Suppressor macrophage treated with lipopolysaccharide for 1 hour (primary cell): Measurements from ENCODE around the gene CIAO3.

Experiments
- DNase-seq, 3 donors: peaks; one replicate each; pipeline ENCODE4 v3.0.0-alpha.2; 2020 to 2022

CIAO3 gene

DNA sequence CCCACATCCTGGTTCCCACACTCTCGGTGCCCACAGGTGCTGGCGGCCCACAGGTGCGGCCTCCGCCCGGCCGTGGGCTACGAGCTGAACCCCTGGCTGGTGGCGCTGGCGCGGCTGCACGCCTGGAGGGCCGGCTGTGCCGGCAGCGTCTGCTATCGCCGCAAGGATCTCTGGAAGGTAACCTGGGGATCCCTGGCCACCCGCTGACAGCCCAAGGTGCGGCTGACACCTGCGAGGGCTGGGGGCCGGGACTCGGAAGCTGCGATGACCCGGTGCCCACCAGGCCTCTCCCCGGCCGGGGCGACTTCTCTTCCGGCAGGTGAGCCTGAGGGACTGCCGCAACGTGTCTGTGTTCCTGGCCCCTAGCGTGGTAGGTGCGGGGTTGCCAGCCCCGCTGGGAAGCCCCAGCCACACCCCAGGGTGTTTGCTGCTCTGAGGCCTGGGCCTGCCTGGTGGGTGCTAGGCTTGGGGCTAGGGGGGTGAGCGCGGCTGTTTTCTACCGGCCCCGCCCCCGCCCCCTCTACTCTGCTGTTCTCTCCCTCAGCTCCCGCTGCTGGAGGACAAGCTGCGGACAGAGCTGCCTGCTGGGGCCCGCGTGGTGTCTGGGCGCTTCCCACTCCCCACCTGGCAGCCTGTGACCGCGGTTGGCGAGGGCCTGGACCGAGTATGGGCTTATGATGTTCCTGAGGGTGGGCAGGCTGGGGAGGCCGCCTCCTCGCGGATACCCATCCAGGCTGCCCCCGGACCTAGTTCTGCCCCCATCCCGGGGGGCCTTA is 18.8 kb downstream of the CIAO3 start:
- no peak for DNase-seq

DNA sequence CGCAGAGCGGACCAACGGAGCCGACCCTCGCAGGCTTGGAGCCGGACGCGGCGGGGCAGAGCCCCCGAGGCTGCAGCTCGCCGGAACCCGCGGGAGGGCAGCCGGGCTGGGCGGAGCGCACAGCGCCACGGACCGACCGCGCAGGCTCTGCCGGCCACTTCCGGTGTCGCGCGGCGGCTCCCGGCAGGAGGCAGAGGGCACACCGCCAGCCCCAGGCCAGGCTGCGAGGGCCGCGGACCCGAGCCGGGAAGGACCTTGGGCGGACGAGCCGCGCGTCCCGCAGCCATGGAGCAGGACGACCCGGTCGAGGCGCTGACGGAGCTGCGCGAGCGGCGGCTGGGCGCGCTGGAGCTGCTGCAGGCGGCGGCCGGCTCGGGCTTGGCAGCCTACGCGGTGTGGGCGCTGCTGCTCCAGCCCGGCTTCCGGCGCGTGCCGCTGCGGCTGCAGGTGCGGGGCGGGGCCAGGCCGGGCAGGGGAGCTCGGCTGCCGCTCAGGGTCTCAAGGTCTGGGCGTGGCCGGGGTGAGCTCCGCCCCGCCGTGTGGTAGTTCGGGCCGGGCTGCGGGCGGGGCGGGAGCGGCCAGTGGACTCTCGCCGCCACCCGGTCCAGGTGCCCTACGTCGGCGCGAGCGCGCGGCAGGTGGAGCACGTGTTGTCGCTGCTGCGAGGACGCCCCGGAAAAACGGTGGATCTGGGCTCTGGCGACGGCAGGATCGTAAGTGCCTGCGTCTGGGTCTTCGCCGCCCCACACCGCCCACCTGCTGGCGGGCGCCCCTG is 19.6 kb downstream of the CIAO3 start, which contains the start of gene ANTKMT:
ANTKMT (plus strand) TSS at position 157 of the 775 bp plus-strand sequence; CDS start at position 286, 129 bp downstream.
- peak; percentile 75 to 90 (median 81) for DNase-seq

DNA sequence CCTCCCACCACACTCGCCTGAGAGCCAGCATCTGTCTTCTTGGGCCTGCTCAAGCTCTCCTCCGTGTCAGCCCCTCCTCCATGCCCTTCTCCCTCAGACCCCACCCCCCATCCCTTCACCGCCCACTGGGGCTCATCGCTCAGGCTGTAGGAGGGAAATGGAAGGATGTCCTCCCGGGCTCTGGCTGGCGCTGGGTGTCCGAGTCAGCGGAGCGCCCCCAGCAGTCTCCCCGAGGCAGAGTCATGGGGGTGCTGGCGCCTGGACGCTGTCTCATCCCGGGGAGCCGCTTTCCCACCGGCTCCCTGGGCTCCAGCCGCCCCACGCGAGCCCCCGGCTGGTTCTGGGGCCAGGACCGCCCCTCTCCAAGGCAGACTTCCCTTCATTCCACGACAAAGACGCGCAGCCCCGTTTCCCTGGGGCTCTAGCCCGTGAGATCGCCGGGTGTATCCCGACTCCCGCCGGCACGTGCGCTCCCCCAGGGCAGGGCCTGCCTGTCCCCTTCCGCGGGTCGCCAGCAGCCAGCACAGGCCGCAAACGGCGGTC is 20.3 kb downstream of the CIAO3 start:
- DNase-seq: peak; percentile 40 to 58 (median 44)

DNA sequence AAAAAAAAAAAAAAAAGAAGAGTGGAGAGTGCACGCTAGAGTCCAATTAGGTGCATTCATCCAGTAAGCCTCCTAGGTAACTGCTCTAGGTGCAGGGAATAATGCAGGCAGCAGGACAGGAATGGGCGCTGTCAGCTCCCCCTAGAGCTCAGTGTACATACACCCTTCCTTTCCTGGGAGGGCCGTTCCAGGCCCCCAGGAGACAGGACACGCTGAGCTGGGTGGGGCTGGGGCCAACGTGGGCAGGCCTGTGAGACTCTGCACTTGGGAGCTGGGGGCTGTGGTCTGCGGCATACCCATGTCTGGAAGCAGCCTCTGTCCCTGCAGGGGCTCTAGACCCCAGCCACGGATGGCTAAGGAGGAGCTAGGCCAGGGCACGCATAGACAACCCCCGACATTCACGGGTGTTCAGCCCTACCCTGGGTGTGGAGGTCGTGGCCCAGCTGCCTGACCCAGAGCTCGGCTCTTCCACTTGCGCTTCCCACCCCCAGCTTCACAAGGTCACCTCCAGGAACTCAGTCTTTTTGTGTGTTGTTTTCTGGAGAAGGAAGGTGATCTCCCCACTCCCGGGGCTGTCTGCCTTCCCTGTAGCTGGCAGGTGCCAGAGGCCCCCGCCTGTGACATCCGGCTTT is 20.9 kb downstream of the CIAO3 start:
- DNase-seq: no peak

DNA sequence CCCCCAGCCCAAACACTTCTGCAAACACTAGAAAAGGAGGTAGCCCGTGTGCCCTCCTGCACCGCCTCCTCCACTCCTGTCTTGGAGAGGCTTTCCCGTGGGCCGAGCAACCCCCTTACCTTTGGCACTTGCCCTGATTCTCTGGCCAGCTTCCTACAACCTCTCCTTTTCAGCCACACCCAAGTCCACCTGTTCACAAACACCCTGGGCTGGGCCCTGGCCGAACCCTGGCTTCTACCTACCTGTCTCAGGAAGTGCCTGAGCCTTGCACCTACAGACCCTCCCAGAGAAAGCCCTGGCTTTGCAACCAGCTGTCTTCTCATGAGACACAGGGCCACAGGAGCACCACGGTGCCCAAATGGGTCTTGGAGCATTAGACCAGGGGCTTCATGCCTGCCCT is 21.9 kb downstream of the CIAO3 start:
- DNase-seq: no peak

DNA sequence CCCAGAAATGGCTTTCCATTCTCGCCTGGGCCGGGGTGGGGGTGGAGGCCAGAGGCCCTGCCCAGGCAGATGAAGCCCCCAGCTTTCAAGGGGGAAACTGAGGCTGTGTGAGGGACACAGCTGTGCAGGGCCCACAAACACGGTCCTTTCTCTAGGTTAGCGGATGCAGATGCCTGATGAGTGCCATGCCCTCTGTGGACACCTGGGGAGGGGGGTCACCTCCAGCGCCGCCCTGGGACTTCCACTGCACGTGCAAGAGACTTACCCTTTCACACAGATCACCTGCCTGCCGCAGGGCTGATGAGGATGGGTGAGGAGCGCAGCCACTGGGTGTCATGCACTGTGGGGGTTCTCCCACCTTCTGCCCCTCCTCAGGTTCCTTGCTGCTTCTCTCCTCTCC is 22.4 kb downstream of the CIAO3 start:
- no peak for DNase-seq

DNA sequence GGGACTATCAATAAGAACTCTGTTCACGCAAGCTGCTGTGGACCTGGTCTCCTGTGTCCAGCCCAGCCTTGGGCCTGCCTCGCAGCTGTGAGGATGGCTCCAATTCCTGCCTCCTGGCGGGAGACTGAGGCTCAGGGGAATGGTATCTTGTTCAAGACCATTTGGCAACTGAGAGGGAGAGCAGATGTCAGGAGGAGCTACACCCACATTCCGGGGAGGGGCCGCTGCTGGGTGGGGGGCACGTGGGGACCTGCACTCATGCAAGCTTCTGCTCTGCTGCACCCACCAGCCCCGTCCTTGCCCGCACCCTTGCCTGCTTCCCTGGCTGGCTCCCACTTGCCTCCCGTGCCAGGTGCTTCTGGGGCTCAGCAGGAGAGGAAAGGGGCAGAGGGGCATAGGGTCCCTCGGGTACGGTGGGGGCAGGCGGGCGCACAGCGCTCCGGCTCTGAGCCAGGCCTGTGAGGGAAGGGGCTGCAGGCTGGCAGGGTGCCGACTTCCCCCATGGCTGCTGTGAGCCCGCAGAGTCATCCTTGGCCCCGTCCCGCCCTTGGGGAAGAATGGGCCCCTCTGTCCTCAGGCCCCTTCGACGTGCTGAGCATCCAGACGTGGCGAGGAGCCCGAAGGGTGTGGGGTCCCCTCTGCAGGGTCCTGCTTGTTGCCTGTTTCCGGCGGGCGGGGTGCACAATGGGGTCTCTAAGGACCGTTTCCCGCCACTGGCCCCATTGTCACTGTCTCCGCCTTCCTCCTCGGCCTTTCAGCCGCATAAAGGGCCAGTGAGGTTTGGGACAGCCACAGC is 23.1 kb downstream of the CIAO3 start:
- DNase-seq: no peak

DNA sequence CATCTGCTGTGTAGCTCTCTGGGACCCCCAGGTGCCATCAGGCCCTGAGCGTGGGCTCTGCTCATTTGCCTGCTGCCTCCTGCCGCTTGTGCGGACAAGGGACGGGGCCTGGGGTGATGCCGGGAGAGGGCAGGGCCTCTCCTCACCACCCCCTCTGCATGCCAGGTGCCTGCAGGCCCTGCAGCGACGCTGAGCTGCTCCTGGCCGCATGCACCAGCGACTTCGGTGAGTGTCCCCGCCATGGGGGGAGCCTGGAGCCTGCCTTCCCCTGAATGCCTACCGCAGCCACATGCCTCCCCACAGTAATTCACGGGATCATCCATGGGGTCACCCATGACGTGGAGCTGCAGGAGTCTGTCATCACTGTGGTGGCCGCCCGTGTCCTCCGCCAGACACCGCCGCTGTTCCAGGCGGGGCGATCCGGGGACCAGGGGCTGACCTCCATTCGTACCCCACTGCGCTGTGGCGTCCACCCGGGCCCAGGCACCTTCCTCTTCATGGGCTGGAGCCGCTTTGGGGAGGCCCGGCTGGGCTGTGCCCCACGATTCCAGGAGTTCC is 23.9 kb downstream of the CIAO3 start:
- no peak for DNase-seq

DNA sequence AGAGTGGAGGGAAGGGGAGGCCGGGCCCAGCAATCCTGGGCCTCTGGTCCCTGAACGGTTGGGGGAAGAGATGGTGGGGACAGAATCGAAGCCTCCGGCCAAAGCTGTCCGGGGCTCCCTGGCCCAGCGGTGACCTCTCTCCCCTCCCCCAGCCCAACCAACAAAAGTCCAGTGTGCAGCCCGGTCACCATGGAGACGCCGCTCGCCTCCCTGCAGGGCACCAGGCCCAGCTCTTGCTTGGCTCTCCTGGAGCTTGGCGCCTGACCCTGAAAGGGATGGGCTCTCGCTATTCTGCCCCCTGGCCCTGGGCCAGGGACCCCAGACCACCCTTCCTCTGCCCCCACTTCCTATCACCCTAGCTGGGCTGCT is 24.6 kb downstream of the CIAO3 start:
- no peak for DNase-seq

DNA sequence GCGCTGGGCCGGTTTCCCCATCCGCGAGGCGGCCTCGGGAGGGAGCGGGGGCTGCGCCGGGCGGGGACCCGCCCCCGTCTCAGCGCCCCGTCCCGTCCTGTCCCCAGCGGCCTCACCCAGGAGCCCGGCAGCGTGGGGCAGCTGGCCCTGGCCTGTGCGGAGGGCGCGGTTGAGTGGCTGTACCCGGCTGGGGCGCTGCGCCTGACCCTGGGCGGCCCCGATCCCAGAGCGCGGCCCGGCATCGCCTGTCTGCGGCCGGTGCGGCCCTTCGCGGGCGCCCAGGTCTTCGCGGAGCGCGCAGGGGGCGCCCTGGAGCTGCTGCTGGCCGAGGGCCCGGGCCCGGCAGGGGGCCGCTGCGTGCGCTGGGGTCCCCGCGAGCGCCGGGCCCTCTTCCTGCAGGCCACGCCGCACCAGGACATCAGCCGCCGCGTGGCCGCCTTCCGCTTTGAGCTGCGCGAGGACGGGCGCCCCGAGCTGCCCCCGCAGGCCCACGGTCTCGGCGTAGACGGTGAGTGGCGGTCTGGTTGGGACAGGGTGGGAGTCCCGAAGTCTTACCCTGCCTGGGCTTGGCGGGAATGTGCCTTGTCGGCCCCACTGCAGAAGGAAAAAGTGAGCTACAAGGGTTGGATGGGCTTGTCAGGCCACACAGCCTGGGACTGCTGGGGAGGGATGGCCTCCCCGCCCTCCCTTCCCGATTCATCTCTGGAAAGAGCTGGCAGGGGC is 25.2 kb downstream of the CIAO3 start:
- peak in 2 of 3 donors; percentile 34 to 56 for DNase-seq

DNA sequence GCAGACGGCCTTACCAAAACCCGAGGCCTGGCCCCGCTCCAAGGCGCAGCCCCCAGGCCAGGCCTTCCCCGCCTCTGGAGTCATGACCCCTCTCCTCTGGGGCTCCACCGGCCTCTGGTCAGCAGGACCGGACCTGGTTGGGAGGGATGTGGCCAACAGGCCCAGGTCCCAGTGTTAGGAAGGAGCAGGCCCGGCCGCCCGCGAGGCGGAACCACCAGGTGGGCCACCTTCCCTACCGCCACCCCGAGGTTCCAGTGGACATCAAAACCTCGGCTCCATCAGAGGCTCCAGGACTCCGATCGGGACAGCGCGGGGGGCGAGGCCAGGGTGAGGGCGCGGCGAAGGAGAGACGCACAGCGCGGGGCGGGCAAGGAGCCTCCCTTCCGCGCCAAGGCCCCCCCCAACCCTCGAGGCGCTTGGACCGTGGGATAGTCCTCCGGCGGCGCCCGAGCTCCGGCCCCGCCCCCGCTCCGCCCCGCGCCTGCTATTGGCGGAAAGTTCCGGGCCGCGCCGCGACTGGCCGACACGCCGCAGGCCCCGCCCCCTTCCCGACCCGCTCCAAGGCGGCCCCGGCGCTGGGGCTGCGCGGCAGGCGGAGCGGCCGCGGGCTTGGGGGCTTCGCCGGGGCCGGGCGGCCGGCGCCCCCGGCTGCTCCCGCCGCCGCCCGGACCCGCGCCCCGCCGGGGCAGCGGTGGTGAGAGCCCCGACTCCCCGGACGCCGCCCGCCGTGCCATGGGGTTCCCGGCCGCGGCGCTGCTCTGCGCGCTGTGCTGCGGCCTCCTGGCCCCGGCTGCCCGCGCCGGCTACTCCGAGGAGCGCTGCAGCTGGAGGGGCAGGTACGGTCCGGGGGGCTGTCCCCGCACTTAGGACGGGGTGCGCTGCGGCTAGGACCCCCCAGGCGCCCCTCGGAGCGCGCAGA is 26.0 kb downstream of the CIAO3 start, which contains the start of gene METRN:
METRN (plus strand) TSS at position 561 of the 919 bp plus-strand sequence; CDS start at position 733, 172 bp downstream.
- DNase-seq: peak; percentile 89 to 98 (median 96)

DNA sequence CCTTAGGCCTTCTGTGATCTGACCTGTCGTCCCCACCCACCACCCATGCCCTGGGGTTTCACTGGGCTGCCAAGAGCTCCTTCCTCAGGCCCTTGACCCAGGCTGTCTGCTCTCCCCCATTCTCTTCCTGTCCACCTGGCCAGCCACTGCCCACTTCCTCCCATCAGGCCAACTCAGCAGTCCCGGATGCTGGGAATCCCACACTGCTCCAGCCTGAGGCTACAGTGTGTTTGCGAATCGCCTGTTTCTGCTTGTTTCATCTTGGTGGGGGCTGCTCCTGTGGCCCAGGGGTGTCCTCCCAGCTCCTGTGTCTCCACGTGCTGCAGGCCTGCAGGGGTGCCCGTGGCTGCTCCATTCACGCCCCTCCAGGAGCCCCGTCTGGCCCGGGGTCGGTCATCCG is 26.7 kb downstream of the CIAO3 start:
- no peak for DNase-seq

DNA sequence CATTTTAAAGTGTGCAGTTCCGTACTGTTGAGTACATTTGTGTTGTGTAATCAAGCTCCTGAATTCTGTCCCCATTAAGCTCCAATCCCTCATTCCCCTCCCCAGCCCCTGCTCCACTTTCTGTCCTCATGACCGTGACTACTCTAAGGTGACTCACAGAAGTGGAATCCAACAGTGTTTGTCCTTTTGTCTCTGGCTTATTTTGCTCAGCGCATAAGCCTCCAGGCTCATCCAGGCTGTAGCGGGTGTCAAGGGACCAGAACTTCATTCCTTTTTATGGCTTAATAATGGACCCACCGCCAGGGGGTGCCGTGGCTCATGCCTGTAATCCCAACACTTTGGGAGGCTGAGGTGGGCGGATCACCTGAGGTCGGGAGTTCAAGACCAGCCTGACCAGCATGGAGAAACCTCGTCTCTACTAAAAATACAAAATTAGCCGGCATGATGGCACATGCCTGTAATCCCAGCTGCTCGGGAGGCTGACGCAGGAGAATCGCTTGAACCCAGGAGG is 28.0 kb downstream of the CIAO3 start:
- DNase-seq: peak; percentile 62 to 81 (median 67)

DNA sequence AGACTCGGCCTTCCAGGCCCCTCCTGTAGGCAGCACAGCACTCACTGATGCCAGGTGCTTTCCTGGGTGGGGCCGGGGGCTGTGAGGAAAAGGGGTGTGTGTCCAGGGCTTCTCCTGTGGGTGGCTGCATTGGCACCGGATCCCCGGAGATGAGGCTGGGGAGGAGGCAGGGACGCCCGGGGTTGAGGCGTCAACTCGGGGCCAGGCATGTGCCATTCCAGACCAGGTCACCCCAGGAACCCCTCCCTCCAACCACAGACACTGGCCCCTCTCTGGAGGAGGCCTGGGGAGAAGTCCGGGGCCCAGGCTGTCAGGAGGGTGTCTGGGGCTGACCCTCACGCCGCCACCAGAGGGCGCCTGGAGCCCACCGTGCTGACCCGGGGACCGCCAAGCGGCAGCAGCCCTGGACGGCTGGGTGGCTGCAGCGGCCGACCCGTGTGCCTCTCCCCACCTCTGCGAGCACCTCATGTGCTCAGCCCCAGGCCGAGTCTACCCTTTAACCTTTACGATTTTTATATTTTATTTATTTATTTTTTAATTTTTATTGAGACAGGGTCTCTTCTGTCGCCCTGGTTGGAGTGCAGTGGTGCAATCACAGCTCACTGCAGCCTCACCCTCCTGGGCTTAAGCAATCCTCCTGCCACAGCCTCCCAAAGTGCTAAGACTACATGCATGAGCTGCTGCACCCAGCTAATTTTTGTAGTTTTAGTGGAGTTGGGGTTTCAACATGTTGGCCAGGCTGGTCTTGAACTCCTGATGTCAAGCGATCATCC is 29.1 kb downstream of the CIAO3 start:
- peak; percentile 83 to 94 (median 88) for DNase-seq

DNA sequence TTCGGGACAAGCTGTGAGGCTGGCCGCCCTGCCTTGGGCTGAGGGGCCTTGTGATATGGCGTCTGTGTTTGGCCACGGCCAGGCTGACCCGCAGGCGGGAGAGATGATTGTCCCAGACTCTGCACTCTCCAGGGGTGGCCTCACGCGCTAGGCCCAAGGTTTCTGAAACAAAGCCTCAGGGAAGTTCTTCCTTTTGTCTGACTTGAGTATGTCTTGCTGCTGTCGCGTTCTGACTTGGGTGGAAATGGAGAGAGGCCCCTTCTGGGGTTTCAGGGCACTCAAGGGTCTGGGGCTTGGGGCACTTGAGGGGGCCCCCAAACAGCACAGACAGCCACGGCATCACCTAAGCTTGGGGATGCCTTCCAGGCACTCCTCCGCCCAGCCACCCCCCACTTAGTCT is 29.7 kb downstream of the CIAO3 start:
- DNase-seq: no peak

DNA sequence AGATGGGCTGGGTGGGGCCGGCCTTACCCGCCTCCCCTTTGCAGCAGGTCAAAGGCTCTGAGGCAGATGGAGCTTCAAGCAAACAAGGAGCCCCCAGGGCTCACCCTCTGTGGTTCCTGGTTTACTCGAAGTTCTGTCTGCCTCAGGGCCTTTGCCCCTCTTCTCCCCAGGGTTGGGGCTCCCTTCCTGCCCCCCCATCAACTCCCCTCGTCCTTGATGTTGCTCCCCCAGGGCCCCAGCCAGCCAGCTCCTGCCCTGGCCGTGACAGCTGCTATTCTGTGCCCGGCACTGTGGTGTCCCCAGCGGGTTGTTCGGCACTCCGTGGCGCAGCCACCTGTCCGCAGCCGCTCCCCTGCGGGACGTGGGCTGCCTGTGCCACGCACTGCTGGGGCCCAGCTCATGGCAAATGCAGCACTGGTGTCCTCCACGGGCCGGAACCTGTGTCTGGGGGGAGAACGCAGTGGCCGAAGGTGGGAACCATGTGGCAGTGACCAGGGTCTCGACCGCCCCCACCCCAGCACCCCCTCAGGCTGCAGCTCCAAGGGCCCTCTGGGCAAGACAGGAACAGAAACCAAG is 30.2 kb downstream of the CIAO3 start:
- DNase-seq: no peak

DNA sequence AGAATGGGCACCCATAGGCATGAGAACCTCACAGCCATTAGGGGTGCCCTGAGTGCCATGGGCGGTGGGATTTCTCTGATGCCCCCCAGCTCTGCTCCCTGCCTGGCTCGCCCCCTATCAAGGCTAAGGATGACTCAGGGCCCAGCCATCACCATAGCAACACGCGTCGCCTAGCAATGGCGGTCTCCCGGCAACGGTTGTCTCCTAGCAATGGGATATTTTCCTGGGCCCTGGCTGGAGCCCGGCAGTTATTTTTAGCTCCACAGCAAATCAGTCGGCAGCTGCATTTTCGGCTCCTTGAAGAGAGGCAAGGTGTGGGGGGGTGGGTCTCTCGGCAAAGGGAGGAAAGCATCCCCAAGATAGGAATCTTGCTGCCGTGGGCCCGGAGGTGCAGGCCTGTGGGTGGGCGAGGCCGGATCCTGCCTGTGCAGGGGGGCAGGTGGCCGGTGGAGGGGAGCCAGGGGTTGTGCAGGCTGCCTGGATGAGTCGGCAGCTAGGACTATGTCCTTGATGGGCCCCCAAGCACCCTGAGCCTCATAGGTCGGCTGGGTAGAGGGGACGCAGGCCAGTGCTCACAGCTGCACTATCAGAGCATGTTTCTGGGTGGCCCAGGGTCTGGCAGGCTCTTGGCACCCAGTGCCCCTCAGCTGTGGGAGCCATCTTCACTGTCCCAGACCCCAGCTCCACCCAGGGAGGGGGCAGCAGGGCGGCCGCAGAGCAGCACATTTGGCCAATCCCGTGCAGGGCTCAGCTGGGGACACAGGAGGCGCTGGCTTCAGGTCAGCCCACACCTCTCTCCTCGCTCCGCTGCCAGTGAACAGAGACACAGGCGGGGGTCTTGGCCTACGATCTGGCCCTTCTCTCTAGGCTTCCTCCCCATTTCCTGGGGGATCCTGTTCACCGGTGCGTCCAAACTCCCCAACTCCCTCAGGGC is 31.0 kb downstream of the CIAO3 start:
- peak; percentile 32 to 37 (median 32) for DNase-seq

DNA sequence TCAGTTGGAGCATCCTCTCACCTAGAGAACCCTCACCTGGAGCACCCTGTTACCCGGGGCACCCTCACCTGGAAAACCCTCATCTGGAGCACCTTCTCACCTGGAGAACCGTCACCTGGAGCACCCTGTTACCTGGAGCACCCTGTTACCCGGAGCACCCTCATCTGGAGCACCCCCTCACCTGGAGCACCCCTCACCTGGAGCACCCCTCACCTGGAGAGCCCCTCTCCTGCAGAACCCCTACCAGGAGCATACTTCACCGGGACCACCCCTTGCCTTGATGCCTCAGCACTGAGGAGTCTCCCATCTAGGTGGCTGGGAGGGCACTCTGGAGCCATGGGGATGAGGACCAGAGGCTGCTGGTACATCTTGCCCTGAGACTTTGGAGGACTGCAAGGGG is 31.8 kb downstream of the CIAO3 start:
- no peak for DNase-seq
